OCI-LY3 (cell line): ENCODE results near the gene CDK11A.
"Not testable (repeated sequence)": the region's sequence is repeated elsewhere in the genome, so short reads cannot be mapped to it uniquely, and the experiment has no call there.

Experiments
- CTCF ChIP-seq: fragments of 200-600, 300-600 bp; sonication (generic); IDR thresholded peaks from 2 replicates; pipeline ENCODE4 v1.5.1; 2014; ENCODE audit warnings: antibody characterized with exemption, low read length, low read depth
- EZH2phosphoT487 ChIP-seq: fragments of 200-600 bp; shearing (Covaris generic); IDR thresholded peaks from 2 replicates; pipeline ENCODE4 v1.6.1; 2018; ENCODE audit warnings: antibody characterized with exemption, mixed run types, low read depth

- TF ChIP-seq CTCF, result peak; percentile 10; the same call in 1 of the 2 replicates
- not testable (repeated sequence) for TF ChIP-seq EZH2phosphoT487
Observed at GRCh38 chr1:1724035-1724864, at the start of gene CDK11A.
